ENCODE data around the gene DLG5. TPM values are rescaled to one million over a fixed set of nuclear protein-coding genes. Genes with fewer than 3 reads are reported as not detected.

The DLG5 gene
- total RNA-seq, 4 donors from 2014 or later = 52.0 to 127 (median 56.3) TPM

DNA sequence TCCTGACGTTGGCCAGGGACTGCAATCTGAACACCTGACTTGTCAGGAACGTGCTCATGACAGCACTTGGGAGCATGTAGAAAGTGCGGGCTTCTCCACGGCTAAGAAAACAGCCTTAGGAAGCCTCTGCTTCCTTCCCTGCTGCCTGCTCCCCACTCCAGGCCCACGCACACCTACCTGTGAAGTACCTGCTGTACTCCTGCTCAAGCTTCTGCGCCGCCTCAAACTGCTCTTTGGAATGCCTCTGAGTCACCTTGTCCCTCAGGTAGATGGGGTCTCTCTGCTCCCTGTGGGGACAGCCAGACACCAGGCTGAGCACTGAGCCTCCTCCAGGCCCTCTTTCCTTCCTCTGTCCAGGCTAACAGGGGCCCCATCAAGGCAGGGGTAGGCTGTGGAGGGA, 132.7 kb downstream of the DLG5 start:
- Histone ChIP-seq H3K27ac (no peak overlapping the region), H3K9me3 (no peaks in the 10 kb centered on the region), H3K36me3 (peaks cover 0 to 100% of the 10 kb centered on the region in 2 donors), H3K27me3 (no peaks in the 10 kb centered on the region), H3K4me3 (no peak overlapping the region), H3K4me1 (no peaks in the 10 kb centered on the region)
- ATAC-seq = no peak
- 100% methylated on average over 2 of the region's 7 CpGs; no CpG with 5 or more reads in 1 of the 2 donors for WGBS, 2 donors (ENCODE audit: low coverage in 1 of 2)
- TF ChIP-seq EP300 (IDR thresholded peaks at IDR 0.05) (no peak), POLR2A (IDR thresholded peaks at IDR 0.05) (no peak), POLR2AphosphoS5 (IDR thresholded peaks at IDR 0.05) (no peak)
- TF ChIP-seq, protein P1, sequence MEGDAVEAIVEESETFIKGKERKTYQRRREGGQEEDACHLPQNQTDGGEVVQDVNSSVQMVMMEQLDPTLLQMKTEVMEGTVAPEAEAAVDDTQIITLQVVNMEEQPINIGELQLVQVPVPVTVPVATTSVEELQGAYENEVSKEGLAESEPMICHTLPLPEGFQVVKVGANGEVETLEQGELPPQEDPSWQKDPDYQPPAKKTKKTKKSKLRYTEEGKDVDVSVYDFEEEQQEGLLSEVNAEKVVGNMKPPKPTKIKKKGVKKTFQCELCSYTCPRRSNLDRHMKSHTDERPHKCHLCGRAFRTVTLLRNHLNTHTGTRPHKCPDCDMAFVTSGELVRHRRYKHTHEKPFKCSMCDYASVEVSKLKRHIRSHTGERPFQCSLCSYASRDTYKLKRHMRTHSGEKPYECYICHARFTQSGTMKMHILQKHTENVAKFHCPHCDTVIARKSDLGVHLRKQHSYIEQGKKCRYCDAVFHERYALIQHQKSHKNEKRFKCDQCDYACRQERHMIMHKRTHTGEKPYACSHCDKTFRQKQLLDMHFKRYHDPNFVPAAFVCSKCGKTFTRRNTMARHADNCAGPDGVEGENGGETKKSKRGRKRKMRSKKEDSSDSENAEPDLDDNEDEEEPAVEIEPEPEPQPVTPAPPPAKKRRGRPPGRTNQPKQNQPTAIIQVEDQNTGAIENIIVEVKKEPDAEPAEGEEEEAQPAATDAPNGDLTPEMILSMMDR (IDR thresholded peaks at IDR 0.05) = no peak

DNA sequence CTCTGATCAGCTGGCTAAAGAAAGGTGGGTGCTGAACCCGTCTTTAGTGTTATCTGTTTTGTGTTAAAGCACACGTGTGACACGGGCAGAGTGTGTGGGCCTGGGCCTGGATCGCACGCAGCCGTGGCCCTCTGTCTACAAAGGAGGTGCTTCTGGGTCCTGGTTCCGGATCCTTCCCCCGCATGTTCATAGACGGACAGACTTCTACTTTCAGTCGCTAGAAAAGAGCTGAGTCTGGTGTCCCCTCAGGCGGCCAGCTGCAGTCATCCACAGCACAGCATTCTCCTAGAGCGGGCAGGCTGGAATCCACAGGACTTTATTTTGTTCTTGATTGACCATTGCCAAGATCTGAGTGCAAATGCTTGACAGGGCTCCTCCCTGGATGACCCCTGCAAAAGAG, 134.4 kb downstream of the DLG5 start:
- no peak overlapping the region for H3K27ac ChIP-seq
- no peaks in the 10 kb centered on the region for H3K4me1 ChIP-seq
- no peak overlapping the region for H3K4me3 ChIP-seq
- peaks cover 0 to 100% of the 10 kb centered on the region in 2 donors for H3K36me3 ChIP-seq
- 91 to 93% methylated on average over 5 to 6 of the region's 12 CpGs for WGBS, 2 donors (ENCODE audit: low coverage in 1 of 2)
- no peak for ATAC-seq
- TF ChIP-seq, protein P1 (IDR thresholded peaks at IDR 0.05) = no peak
- TF ChIP-seq POLR2A (IDR thresholded peaks at IDR 0.05) (no peak), POLR2AphosphoS5 (IDR thresholded peaks at IDR 0.05) (no peak), EP300 (IDR thresholded peaks at IDR 0.05) (no peak)
- H3K27me3 ChIP-seq = no peaks in the 10 kb centered on the region
- no peaks in the 10 kb centered on the region for H3K9me3 ChIP-seq

DNA sequence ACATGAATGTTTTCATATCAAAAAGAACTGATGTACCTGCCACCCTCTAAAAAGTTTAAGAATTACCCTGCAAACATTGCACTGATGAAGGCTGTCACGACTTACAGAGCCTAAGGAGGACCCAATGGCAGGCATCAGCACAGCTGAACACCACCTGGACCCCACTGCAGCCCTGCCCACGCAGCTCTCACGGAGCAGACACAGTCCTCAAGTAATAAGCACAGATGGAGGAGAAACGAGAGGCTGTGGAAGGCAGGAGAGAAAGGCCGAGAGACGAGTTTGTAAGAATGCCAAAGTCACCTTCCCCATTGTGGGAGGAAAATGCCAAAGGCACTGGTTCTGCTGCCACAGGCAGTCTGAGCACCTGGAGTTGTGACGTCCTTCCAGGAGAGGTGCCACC, 135.0 kb downstream of the DLG5 start:
- no peak overlapping the region for H3K4me3 ChIP-seq
- H3K36me3 ChIP-seq = peaks cover 0 to 97% of the 10 kb centered on the region in 2 donors
- no peak for ATAC-seq
- H3K4me1 ChIP-seq = no peaks in the 10 kb centered on the region
- 61 to 75% methylated on average over 3 to 7 of the region's 7 CpGs for WGBS, 2 donors (ENCODE audit: low coverage in 1 of 2)
- H3K27ac ChIP-seq = no peak overlapping the region
- TF ChIP-seq POLR2A (IDR thresholded peaks at IDR 0.05) (no peak), POLR2AphosphoS5 (IDR thresholded peaks at IDR 0.05) (no peak), EP300 (IDR thresholded peaks at IDR 0.05) (no peak)
- TF ChIP-seq, protein P1 (IDR thresholded peaks at IDR 0.05) = no peak
- no peaks in the 10 kb centered on the region for H3K27me3 ChIP-seq
- H3K9me3 ChIP-seq = no peaks in the 10 kb centered on the region

DNA sequence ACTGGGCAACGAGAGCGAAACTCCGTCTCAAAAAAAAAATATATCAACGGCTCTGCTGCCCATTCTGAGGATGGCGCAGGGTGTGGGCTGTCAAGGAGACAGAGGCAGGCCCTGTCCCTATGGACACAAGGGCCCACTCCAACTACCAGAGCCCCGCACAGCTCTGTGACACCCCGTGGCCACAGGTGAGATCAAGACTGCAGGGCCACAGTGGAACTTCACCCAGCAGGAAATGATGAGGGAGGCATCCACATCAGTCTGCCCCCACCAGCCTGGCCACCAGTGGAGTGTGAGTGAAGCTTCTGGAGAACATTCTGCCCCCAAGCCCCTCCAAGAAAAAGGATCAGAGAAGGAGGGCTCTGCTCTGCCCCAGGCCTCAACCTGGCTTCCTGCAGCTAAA, 136.7 kb downstream of the DLG5 start:
- Histone ChIP-seq H3K4me1 (no peaks in the 10 kb centered on the region), H3K9me3 (no peaks in the 10 kb centered on the region), H3K36me3 (peaks cover 0 to 92% of the 10 kb centered on the region in 2 donors), H3K4me3 (no peak overlapping the region), H3K27me3 (no peaks in the 10 kb centered on the region), H3K27ac (no peak overlapping the region)
- whole genome bisulfite sequencing, 2 donors (ENCODE audit: low coverage in 1 of 2) = no CpG with 5 or more reads among the region's 7 CpGs
- ATAC-seq = no peak
- TF ChIP-seq, protein P1 (IDR thresholded peaks at IDR 0.05) = no peak
- TF ChIP-seq EP300 (IDR thresholded peaks at IDR 0.05) = no peak
- no peak for TF ChIP-seq POLR2A (IDR thresholded peaks at IDR 0.05)
- TF ChIP-seq POLR2AphosphoS5 (IDR thresholded peaks at IDR 0.05) = no peak

DNA sequence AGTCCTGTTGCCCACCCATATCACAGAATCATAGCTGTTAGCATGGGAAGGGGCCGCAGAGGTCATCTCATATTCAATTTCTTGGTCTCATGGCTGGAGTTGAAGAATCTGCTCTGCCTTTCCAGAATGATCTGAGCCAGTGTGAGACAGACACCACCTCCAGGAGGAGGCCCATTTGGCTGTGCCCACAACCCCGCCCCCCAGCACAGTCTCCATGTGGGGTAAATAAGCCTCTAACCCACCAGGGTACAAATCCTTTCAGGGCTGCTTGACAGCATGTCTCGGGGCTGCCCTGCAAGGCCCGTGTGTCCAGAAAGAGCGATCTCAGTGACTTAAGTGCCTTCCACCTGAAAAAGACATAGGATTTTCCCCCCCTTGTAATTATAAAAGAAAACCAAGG, 137.5 kb downstream of the DLG5 start:
- Histone ChIP-seq H3K36me3 (peaks cover 0 to 91% of the 10 kb centered on the region in 2 donors), H3K9me3 (no peaks in the 10 kb centered on the region), H3K27ac (no peak overlapping the region), H3K4me1 (no peaks in the 10 kb centered on the region), H3K4me3 (no peak overlapping the region), H3K27me3 (no peaks in the 10 kb centered on the region)
- TF ChIP-seq POLR2AphosphoS5 (IDR thresholded peaks at IDR 0.05) = no peak
- TF ChIP-seq, protein P1 (IDR thresholded peaks at IDR 0.05) = no peak
- no peak for TF ChIP-seq EP300 (IDR thresholded peaks at IDR 0.05)
- no peak for TF ChIP-seq POLR2A (IDR thresholded peaks at IDR 0.05)
- WGBS, 2 donors (ENCODE audit: low coverage in 1 of 2) = 81% methylated on average over 3 of the region's 5 CpGs; no CpG with 5 or more reads in 1 of the 2 donors
- no peak for ATAC-seq

Data from gastroesophageal sphincter (tissue), 4 donors.